H9 (cell line): ENCODE data around the gene CAT. TPM values are rescaled to one million over a fixed set of nuclear protein-coding genes. Genes with fewer than 3 reads are reported as not detected.

Experiments used
- DNase-seq: peaks from one replicate; pipeline ENCODE4 v3.0.0-alpha.2; 2017
- H2AFZ ChIP-seq: one replicate; pipeline ENCODE4 v1.6.1; 2013; ENCODE audit warnings: mild to moderate bottlenecking, low read length, control low read depth, moderate library complexity
- H2AK5ac ChIP-seq: 2 replicates; pipeline ENCODE4 v1.6.1; 2013; ENCODE audit warnings: low read length, control low read depth, mixed read lengths; ENCODE audit not compliant: insufficient read length
- H2BK120ac ChIP-seq: one replicate; pipeline ENCODE4 v1.6.1; 2013; ENCODE audit warnings: low read depth, mild to moderate bottlenecking, low read length, control low read depth, inconsistent platforms; ENCODE audit not compliant: poor library complexity, severe bottlenecking
- H2BK12ac ChIP-seq: 2 replicates; pipeline ENCODE4 v1.6.1; 2013; ENCODE audit warnings: low read length, control low read depth, mixed read lengths, low read depth; ENCODE audit not compliant: insufficient read length
- H2BK15ac ChIP-seq: 2 replicates; pipeline ENCODE4 v1.6.1; 2013; ENCODE audit warnings: low read depth, low read length, control low read depth
- H2BK20ac ChIP-seq: one replicate; pipeline ENCODE4 v1.6.1; 2013; ENCODE audit warnings: low read depth, mild to moderate bottlenecking, low read length, control low read depth, inconsistent platforms; ENCODE audit not compliant: poor library complexity, severe bottlenecking
- H2BK5ac ChIP-seq: 2 replicates; pipeline ENCODE4 v1.6.1; 2013; ENCODE audit warnings: low read length, control low read depth, mixed read lengths; ENCODE audit not compliant: insufficient read length
- H3K14ac ChIP-seq: 2 replicates; pipeline ENCODE4 v1.6.1; 2013; ENCODE audit warnings: low read length, control low read depth; ENCODE audit not compliant: insufficient read depth
- H3K18ac ChIP-seq: 2 replicates; pipeline ENCODE4 v1.6.1; 2013; ENCODE audit warnings: low read depth, mild to moderate bottlenecking, mixed read lengths, low read length, control low read depth; ENCODE audit not compliant: insufficient read length
- H3K23ac ChIP-seq: 2 replicates; pipeline ENCODE4 v1.6.1; 2013; ENCODE audit warnings: low read length, control low read depth, mixed read lengths, low read depth; ENCODE audit not compliant: insufficient read length
- H3K23me2 ChIP-seq: 2 replicates; pipeline ENCODE4 v1.6.1; 2013; ENCODE audit warnings: low read depth, mild to moderate bottlenecking, mixed read lengths, low read length, control low read depth; ENCODE audit not compliant: insufficient read length, poor library complexity, severe bottlenecking
- H3K27ac ChIP-seq: 2 replicates; pipeline ENCODE4 v1.5.1; 2013; ENCODE audit warnings: low read length, control low read depth, mixed read lengths, low read depth; ENCODE audit not compliant: insufficient read length
- H3K27me3 ChIP-seq: 2 replicates; pipeline ENCODE4 v1.6.1; 2013; ENCODE audit warnings: low read length, control low read depth, inconsistent platforms; ENCODE audit not compliant: insufficient read depth
- H3K4ac ChIP-seq: 2 replicates; pipeline ENCODE4 v1.6.1; 2013; ENCODE audit warnings: low read depth, mild to moderate bottlenecking, control low read depth, inconsistent platforms, low read length, moderate library complexity
- H3K4me1 ChIP-seq: 2 replicates; pipeline ENCODE4 v1.6.1; 2013; ENCODE audit warnings: low read length, control low read depth, inconsistent platforms; ENCODE audit not compliant: insufficient read depth
- H3K4me2 ChIP-seq: 2 replicates; pipeline ENCODE4 v1.6.1; 2013; ENCODE audit warnings: low read length, control low read depth, mixed read lengths; ENCODE audit not compliant: insufficient read length, insufficient read depth
- H3K56ac ChIP-seq: 2 replicates; pipeline ENCODE4 v1.6.1; 2013; ENCODE audit warnings: low read depth, mild to moderate bottlenecking, mixed read lengths, low read length, control low read depth; ENCODE audit not compliant: insufficient read length
- H3K79me1 ChIP-seq: 2 replicates; pipeline ENCODE4 v1.6.1; 2013; ENCODE audit warnings: low read depth, mild to moderate bottlenecking, moderate library complexity, low read length, control low read depth, inconsistent platforms; ENCODE audit not compliant: insufficient read depth, poor library complexity, severe bottlenecking
- H3K79me2 ChIP-seq: 2 replicates; pipeline ENCODE4 v1.6.1; 2013; ENCODE audit warnings: low read length, control low read depth, inconsistent platforms; ENCODE audit not compliant: insufficient read depth
- H3K9ac ChIP-seq: 2 replicates; pipeline ENCODE4 v1.6.1; 2013; ENCODE audit warnings: low read length, control low read depth, mixed read lengths; ENCODE audit not compliant: insufficient read length; ENCODE audit errors: extremely low read depth
- H3K9me3 ChIP-seq: one replicate; pipeline ENCODE4 v1.6.1; 2013; ENCODE audit warnings: low read depth, low read length, inconsistent platforms; ENCODE audit not compliant: control insufficient read depth
- H3T11ph ChIP-seq: one replicate; pipeline ENCODE4 v1.6.1; 2013; ENCODE audit warnings: mild to moderate bottlenecking, low read length, control low read depth, inconsistent platforms
- H4K20me1 ChIP-seq: one replicate; pipeline ENCODE4 v1.6.1; 2013; ENCODE audit not compliant: control insufficient read depth, insufficient read length, insufficient read depth
- H4K5ac ChIP-seq: 2 replicates; pipeline ENCODE4 v1.6.1; 2013; ENCODE audit warnings: low read depth, mild to moderate bottlenecking, mixed read lengths, low read length, control low read depth; ENCODE audit not compliant: insufficient read length
- H4K8ac ChIP-seq: replicated peaks from 2 replicates; pipeline ENCODE4 v1.6.1; 2013; ENCODE audit warnings: low read length, control low read depth, mixed read lengths, low read depth; ENCODE audit not compliant: insufficient read length
- H4K91ac ChIP-seq: 2 replicates; pipeline ENCODE4 v1.6.1; 2013; ENCODE audit warnings: low read depth, mild to moderate bottlenecking, moderate library complexity, mixed read lengths, low read length, control low read depth; ENCODE audit not compliant: insufficient read length
- H3K27ac Mint-ChIP-seq, 3 experiments: 2 replicates in 2 of 3; 3 replicates in 1 of 3; pipeline ENCODE4 v1.8.0; 2020 to 2021; ENCODE audit warnings: mixed read lengths in 3 of 3, mild to moderate bottlenecking in 1 of 3, moderate library complexity in 1 of 3
- H3K27me3 Mint-ChIP-seq: 2 replicates; pipeline ENCODE4 v1.8.0; 2021; ENCODE audit warnings: low read depth, mild to moderate bottlenecking, moderate library complexity, mixed read lengths
- H3K36me3 Mint-ChIP-seq, 3 experiments: 2 replicates in 2 of 3; 3 replicates in 1 of 3; pipeline ENCODE4 v1.8.0; 2020 to 2021; ENCODE audit warnings: low read depth in 3 of 3, mixed read lengths in 3 of 3; ENCODE audit not compliant: insufficient read depth in 1 of 3
- H3K4me1 Mint-ChIP-seq, 2 experiments: 2 replicates each; pipeline ENCODE4 v1.8.0; 2020; ENCODE audit warnings: mixed read lengths in 2 of 2
- H3K4me3 Mint-ChIP-seq, 2 experiments: 2 replicates in 1 of 2; 3 replicates in 1 of 2; pipeline ENCODE4 v1.8.0; 2020 to 2021; ENCODE audit warnings: mild to moderate bottlenecking in 2 of 2, mixed read lengths in 2 of 2, moderate library complexity in 1 of 2
- H3K9me3 Mint-ChIP-seq, 2 experiments: 2 replicates in 1 of 2; 3 replicates in 1 of 2; pipeline ENCODE4 v1.8.0; 2020; ENCODE audit warnings: mild to moderate bottlenecking in 2 of 2, mixed read lengths in 2 of 2, moderate library complexity in 1 of 2
- WGBS: extraction: QIAGEN DNeasy Blood & Tissue Kit; methylation state at CpG from one replicate; pipeline ENCODE4 v1.1.7; 2013; ENCODE audit warnings: missing lambda C conversion rate, low lambda C conversion rate, mixed read lengths; ENCODE audit not compliant: insufficient read length; ENCODE audit errors: extremely low coverage; 5-methylcytosine and 5-hydroxymethylcytosine counted together
- total RNA-seq: library from RNA; stranded (reverse); gene quantifications from 2 replicates; pipeline ENCODE4 v1.2.1, GENCODE V29; 2021
- TF ChIP-seq, protein P1 (sequence below): fragments of 200-600 bp; sonication (generic); conservative IDR thresholded peaks from 3 replicates; pipeline ENCODE4 v1.8.0; 2021; ENCODE audit warnings: antibody characterized with exemption, mild to moderate bottlenecking

The CAT gene
- total RNA-seq, 1 experiment from 2014 or later = 9.9 TPM

DNA sequence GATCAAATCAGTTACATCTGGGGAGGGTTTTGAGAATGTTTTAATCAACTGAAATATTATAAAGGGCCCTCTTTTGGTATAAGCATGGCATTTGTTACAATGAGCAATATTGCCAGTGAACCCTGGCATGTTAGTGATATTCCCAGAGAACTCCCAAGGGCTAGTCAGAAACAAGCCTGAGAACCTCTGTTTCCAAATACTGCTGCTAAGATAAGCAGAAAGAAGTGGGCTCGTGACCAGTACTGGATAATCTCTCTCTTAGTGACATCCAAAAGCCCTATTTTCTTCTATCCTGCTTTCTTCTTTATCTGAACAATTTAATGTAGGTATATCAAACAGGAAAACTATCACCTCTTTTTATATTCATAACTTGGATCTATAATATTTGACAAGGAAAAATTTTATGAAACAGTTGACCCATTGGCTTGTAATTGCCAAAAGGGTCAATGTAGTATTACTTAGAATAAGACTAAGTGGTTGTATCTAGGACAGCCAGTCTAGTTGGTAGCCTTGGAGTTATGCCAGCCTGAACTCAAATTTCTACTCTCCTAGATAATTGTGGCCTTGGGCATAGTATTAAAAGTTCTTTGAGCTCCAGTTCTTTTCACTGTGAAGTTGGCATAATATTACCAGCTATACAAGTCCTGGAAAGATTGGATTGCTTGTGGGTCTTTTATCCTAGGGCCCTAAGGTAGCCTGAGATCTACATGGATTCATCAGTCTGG lies 15.7 kb downstream of the CAT start:
- no peak overlapping the region for H4K8ac ChIP-seq
- no peak for DNase-seq
- no peak overlapping the region for H3K4me3 Mint-ChIP-seq
- no peaks in the 10 kb centered on the region for H3K9me3 ChIP-seq
- no peak overlapping the region for H2BK120ac ChIP-seq
- H2BK20ac ChIP-seq = no peak overlapping the region
- no peak overlapping the region for H3K27ac Mint-ChIP-seq
- peaks cover 8 to 10% of the 10 kb centered on the region in 2 experiments for H3K4me1 Mint-ChIP-seq
- H3K4me2 ChIP-seq = no peak overlapping the region
- H3K79me1 ChIP-seq = no peaks in the 10 kb centered on the region
- no CpG with 5 or more reads among the region's 1 CpG for WGBS
- H4K20me1 ChIP-seq = peaks cover under 1% of the 10 kb centered on the region
- H4K91ac ChIP-seq = no peak overlapping the region
- no peak overlapping the region for H3K56ac ChIP-seq
- no peak overlapping the region for H2BK12ac ChIP-seq
- no peak overlapping the region for H3K4ac ChIP-seq
- peaks cover 0 to 65% (median 4%) of the 10 kb centered on the region in 3 experiments; a peak in 3 of 7 replicates for H3K36me3 Mint-ChIP-seq
- H3T11ph ChIP-seq = no peak overlapping the region
- no peaks in the 10 kb centered on the region for H3K27me3 ChIP-seq
- H2BK15ac ChIP-seq = no peak overlapping the region
- H3K27ac ChIP-seq = no peak overlapping the region
- H3K18ac ChIP-seq = no peak overlapping the region
- no peaks in the 10 kb centered on the region for H3K4me1 ChIP-seq
- H4K5ac ChIP-seq = no peak overlapping the region
- H3K23me2 ChIP-seq = no peaks in the 10 kb centered on the region
- no peak overlapping the region for H3K14ac ChIP-seq
- TF ChIP-seq, protein P1, sequence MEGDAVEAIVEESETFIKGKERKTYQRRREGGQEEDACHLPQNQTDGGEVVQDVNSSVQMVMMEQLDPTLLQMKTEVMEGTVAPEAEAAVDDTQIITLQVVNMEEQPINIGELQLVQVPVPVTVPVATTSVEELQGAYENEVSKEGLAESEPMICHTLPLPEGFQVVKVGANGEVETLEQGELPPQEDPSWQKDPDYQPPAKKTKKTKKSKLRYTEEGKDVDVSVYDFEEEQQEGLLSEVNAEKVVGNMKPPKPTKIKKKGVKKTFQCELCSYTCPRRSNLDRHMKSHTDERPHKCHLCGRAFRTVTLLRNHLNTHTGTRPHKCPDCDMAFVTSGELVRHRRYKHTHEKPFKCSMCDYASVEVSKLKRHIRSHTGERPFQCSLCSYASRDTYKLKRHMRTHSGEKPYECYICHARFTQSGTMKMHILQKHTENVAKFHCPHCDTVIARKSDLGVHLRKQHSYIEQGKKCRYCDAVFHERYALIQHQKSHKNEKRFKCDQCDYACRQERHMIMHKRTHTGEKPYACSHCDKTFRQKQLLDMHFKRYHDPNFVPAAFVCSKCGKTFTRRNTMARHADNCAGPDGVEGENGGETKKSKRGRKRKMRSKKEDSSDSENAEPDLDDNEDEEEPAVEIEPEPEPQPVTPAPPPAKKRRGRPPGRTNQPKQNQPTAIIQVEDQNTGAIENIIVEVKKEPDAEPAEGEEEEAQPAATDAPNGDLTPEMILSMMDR = no peak
- no peak overlapping the region for H2AK5ac ChIP-seq
- no peak overlapping the region for H2AFZ ChIP-seq
- no peak overlapping the region for H2BK5ac ChIP-seq
- H3K23ac ChIP-seq = no peak overlapping the region
- H3K79me2 ChIP-seq = no peaks in the 10 kb centered on the region
- H3K9me3 Mint-ChIP-seq = no peaks in the 10 kb centered on the region
- no peaks in the 10 kb centered on the region for H3K27me3 Mint-ChIP-seq
- no peak overlapping the region for H3K9ac ChIP-seq
